ENCODE measurements around the gene ADAM12.

Gene ADAM12

GRCh38 chr10:126171555-126171954 is 216.7 kb downstream of the ADAM12 start:
- H3K4me1 ChIP-seq (ENCODE audit: low read length) = no peaks in the 10 kb centered on the region
- H3K79me2 ChIP-seq (ENCODE audit: low read length) = no peaks in the 10 kb centered on the region
- no peaks in the 10 kb centered on the region for H3K36me3 ChIP-seq (replicated peaks; ENCODE audit: insufficient read depth, low read length)
- H3K4me2 ChIP-seq (ENCODE audit: low read depth, low read length) = no peak overlapping the region
- H3K9ac ChIP-seq (ENCODE audit: low read length) = no peak overlapping the region
- no peaks in the 10 kb centered on the region for H3F3A ChIP-seq (ENCODE audit: insufficient read depth, low read length)
- no peak overlapping the region for H3K27ac ChIP-seq (ENCODE audit: low read length)
- H3K27me3 ChIP-seq (replicated peaks; ENCODE audit: insufficient read depth, low read length) = 0 out of 2 replicates have a peak, but pooled peaks cover 4% of the 10 kb centered on the region
- H3K9me2 ChIP-seq (replicated peaks; ENCODE audit: insufficient read depth, low read length) = no peaks in the 10 kb centered on the region
- no peak overlapping the region for H3K4me3 ChIP-seq (ENCODE audit: low read length)
- H3K9me3 ChIP-seq (replicated peaks; ENCODE audit: insufficient read depth, low read length) = no peaks in the 10 kb centered on the region
- H4K20me1 ChIP-seq (ENCODE audit: insufficient read depth, low read length) = no peaks in the 10 kb centered on the region
- TF ChIP-seq CTCF (IDR thresholded peaks at IDR 0.05; ENCODE audit: low read length) = no peak
- TF ChIP-seq EZH2phosphoT487 (IDR thresholded peaks at IDR 0.05; ENCODE audit: low read length) = no peak
- no peak for TF ChIP-seq EZH2 (optimal IDR thresholded peaks at IDR 0.05; ENCODE audit: low read depth, low read length)
- no peak overlapping the region for H2AFZ ChIP-seq (ENCODE audit: low read length)
- no peak for DNase-seq

- Histone ChIP-seq H4K20me1 (ENCODE audit: insufficient read depth, low read length) (no peaks in the 10 kb centered on the region), H3K4me3 (ENCODE audit: low read length) (no peak overlapping the region), H3K9ac (ENCODE audit: low read length) (no peak overlapping the region), H3K9me3 (replicated peaks; ENCODE audit: insufficient read depth, low read length) (no peaks in the 10 kb centered on the region), H3K4me2 (ENCODE audit: low read depth, low read length) (no peak overlapping the region), H3K4me1 (ENCODE audit: low read length) (no peaks in the 10 kb centered on the region), H3K36me3 (replicated peaks; ENCODE audit: insufficient read depth, low read length) (no peaks in the 10 kb centered on the region), H3K79me2 (ENCODE audit: low read length) (no peaks in the 10 kb centered on the region), H3F3A (ENCODE audit: insufficient read depth, low read length) (no peaks in the 10 kb centered on the region), H2AFZ (ENCODE audit: low read length) (no peak overlapping the region), H3K27me3 (replicated peaks; ENCODE audit: insufficient read depth, low read length) (0 out of 2 replicates have a peak, but pooled peaks cover 4% of the 10 kb centered on the region), H3K27ac (ENCODE audit: low read length) (no peak overlapping the region), H3K9me2 (replicated peaks; ENCODE audit: insufficient read depth, low read length) (no peaks in the 10 kb centered on the region)
- TF ChIP-seq CTCF (IDR thresholded peaks at IDR 0.05; ENCODE audit: low read length) = no peak
- TF ChIP-seq EZH2phosphoT487 (IDR thresholded peaks at IDR 0.05; ENCODE audit: low read length) = no peak
- TF ChIP-seq EZH2 (optimal IDR thresholded peaks at IDR 0.05; ENCODE audit: low read depth, low read length) = no peak
- no peak for DNase-seq
These were observed 217.5 kb downstream of the ADAM12 start for GRCh38 chr10:126170776-126171175.

GRCh38 chr10:126170371-126170770 is 217.9 kb downstream of the ADAM12 start:
- Histone ChIP-seq H3K9ac (ENCODE audit: low read length) (no peak overlapping the region), H3K27me3 (replicated peaks; ENCODE audit: insufficient read depth, low read length) (0 out of 2 replicates have a peak, but pooled peaks cover 4% of the 10 kb centered on the region), H4K20me1 (ENCODE audit: insufficient read depth, low read length) (no peaks in the 10 kb centered on the region), H3F3A (ENCODE audit: insufficient read depth, low read length) (no peaks in the 10 kb centered on the region), H3K4me2 (ENCODE audit: low read depth, low read length) (no peak overlapping the region), H2AFZ (ENCODE audit: low read length) (no peak overlapping the region), H3K4me3 (ENCODE audit: low read length) (no peak overlapping the region), H3K36me3 (replicated peaks; ENCODE audit: insufficient read depth, low read length) (no peaks in the 10 kb centered on the region), H3K79me2 (ENCODE audit: low read length) (no peaks in the 10 kb centered on the region), H3K9me2 (replicated peaks; ENCODE audit: insufficient read depth, low read length) (no peaks in the 10 kb centered on the region), H3K9me3 (replicated peaks; ENCODE audit: insufficient read depth, low read length) (no peaks in the 10 kb centered on the region), H3K4me1 (ENCODE audit: low read length) (no peaks in the 10 kb centered on the region), H3K27ac (ENCODE audit: low read length) (no peak overlapping the region)
- TF ChIP-seq EZH2phosphoT487 (IDR thresholded peaks at IDR 0.05; ENCODE audit: low read length) (no peak), EZH2 (optimal IDR thresholded peaks at IDR 0.05; ENCODE audit: low read depth, low read length) (no peak), CTCF (IDR thresholded peaks at IDR 0.05; ENCODE audit: low read length) (no peak)
- DNase-seq = no peak
